LNCaP clone FGC (cell line): ENCODE results near the gene PHF2.

Source experiments
- DNase-seq: peaks from one replicate; pipeline ENCODE4 v3.0.0-alpha.2; 2011; ENCODE audit warnings: low read depth
- H3K4me3 ChIP-seq: 2 replicates; pipeline ENCODE4 v1.5.1; 2011; ENCODE audit warnings: mild to moderate bottlenecking, low read depth, low read length, control low read depth
- TF ChIP-seq, protein P1 (sequence below): IDR thresholded peaks from 2 replicates; pipeline ENCODE4 v1.5.1; 2012; ENCODE audit warnings: mild to moderate bottlenecking; ENCODE audit not compliant: control insufficient read depth, insufficient read depth; ENCODE audit errors: extremely low read depth

Gene PHF2

DNA sequence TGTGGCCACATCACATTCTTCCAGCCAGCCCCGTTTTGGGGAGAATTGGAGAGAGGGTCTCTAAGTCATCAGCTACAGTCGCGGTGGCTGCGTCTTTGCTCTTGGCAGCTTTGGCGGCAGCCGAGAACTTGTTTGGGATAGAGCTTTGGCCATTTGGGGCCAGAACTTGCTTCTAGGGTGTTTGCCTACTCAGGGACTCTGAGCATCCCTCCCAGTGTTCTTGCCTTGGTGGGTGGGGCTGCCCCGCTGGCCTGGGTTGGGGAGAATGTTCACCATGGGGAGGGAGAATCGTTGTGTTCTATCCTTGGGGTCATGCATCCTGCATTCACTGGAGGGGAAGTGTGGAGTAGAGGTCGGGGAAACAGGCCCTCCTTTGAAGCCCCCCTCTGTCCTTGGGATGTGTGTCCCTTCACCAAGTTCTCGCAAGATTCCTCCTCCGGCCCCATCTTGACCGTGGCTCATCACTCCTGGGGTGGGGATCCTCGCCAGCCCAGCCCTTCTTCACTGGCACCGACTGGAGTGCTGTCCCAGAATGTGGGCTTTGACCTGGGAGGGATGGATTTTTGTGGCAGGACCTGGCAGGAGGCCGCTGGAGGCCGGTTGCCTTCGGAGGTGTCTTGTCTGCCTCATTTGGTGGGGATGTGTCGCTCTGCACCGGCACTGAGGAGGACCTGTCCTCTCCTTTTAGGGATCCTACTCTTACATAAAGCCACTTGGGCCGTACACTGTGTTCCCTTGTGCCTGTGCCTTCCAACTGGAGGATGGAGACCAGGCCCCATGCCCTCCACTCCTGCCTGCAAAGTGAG, 3.5 kb downstream of the PHF2 start:
- H3K4me3 ChIP-seq: no peak overlapping the region
- no peak for DNase-seq
- TF ChIP-seq, protein P1, sequence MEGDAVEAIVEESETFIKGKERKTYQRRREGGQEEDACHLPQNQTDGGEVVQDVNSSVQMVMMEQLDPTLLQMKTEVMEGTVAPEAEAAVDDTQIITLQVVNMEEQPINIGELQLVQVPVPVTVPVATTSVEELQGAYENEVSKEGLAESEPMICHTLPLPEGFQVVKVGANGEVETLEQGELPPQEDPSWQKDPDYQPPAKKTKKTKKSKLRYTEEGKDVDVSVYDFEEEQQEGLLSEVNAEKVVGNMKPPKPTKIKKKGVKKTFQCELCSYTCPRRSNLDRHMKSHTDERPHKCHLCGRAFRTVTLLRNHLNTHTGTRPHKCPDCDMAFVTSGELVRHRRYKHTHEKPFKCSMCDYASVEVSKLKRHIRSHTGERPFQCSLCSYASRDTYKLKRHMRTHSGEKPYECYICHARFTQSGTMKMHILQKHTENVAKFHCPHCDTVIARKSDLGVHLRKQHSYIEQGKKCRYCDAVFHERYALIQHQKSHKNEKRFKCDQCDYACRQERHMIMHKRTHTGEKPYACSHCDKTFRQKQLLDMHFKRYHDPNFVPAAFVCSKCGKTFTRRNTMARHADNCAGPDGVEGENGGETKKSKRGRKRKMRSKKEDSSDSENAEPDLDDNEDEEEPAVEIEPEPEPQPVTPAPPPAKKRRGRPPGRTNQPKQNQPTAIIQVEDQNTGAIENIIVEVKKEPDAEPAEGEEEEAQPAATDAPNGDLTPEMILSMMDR: no peak

DNA sequence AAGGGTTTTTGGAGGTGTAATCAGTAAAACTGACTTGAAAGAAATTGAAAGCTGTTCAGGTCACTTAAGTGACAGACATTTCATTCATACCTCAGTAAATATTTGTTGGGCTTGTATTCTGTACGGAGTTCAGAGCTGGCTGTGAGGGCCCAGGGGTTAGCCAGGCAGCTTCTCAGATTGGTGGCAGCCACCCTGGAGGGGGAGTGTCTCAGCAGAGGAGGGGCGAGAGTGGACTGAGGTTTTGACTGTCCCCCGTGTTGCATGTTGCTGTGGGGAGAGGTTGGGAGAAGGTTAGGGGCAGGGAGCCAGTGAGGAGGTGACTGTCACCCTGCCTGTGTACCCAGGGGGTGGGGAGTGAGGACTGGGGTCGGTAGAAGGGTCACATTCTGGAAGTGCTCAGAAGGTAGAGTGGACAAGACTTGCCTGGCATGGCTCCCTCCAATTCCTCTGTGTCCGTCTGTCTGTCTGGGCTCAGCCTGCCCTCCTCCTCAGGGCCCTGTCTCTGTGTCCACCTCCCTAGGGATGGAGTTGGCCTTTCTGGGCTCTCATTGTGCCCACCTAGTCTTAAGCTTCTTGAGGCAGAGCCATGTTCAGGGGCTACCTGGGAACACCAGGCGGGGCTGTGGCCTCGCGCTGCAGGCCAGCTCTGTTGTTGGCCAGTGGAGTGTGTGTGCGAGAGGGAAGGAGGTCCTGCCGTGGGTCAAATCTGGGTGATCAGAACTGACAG, 4.4 kb downstream of the PHF2 start:
- H3K4me3 ChIP-seq: no peak overlapping the region
- TF ChIP-seq, protein P1: no peak
- no peak for DNase-seq

DNA sequence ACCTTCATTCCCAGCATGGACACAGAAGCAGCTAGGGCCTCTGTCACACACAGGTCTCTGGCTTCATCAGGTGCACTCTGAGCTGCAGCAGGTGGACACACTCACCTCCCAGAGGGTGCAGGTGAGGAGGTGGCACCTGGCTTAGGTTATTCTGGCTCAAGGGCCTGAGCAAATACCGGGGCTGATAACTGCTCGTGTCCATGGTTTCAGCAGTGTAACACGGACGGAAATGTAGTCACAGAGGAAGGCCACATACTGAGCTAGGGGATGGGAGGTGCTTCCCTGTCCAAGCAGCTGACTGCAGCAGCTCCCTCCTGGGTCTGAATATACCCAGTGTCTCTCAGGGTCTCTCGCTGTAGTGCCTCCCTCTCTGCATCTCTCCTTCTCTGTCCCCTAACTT, 5.7 kb downstream of the PHF2 start:
- no peak for DNase-seq
- H3K4me3 ChIP-seq: no peak overlapping the region
- TF ChIP-seq, protein P1: no peak

DNA sequence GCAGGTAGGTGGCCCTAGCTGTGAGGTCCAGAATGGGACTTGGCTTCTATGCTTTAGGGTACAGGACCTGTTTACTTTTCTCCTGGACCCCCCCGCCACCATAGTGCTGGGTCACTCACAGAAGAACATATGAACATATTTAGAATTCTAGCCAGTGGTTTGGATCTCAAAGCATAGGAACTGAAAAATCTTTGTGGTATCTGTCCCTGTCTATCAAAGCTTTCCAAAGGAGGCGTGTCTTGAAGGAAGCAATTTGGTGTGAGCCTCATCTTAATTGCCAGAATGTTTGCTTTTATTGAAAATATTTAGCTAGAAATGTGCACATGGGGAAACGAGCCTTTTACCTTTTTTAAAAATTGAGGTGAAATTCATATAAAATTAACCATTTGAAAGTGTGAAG, 6.2 kb downstream of the PHF2 start:
- TF ChIP-seq, protein P1: no peak
- DNase-seq: no peak
- H3K4me3 ChIP-seq: no peak overlapping the region

DNA sequence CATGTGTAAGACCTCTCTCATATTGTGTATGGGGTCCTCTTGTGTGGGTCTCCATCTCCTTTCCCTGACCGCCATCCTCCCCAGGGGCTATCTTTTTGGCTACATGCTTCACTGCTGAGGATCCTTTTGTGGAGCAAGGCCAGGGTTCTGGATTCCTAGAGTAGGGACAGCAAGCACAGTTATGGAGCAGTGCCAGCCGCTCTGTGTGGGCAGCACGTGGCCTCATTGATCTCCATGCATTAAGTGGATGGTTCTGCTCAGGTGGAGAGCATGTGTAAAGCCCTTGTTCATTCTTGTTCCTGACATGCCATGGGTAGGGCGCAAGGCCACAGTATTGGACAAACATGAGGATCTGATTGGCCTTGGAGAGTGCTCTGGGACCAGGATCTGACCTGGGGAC, 8.9 kb downstream of the PHF2 start:
- TF ChIP-seq, protein P1: no peak
- DNase-seq: no peak
- H3K4me3 ChIP-seq: no peak overlapping the region

DNA sequence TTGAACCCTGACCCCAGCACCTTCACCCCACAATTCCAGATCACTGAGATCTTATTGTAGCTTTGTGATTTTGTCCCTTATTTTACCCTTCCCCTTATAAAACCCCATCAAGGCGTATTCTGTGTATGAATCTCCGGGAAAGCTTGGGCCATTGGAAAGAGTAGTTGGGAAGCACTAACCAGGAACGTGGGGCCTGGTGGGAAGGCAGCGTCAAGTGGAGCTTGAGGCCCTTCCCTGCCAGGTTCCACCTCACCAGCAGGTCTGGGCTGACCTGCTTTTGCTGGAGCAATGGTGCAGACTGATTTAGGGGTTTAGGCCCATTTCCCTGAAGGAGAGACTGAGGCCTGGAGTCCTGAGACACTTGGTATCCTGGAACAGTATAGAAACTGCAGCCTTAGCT, 9.3 kb downstream of the PHF2 start:
- DNase-seq: no peak
- H3K4me3 ChIP-seq: no peak overlapping the region

More for the DNA sequence above, 9.3 kb downstream of the PHF2 start:
- TF ChIP-seq, protein P1: no peak
